Suprapubic skin (tissue), 4 donors: ENCODE measurements around the gene LAIR2.

ENCODE experiments used
- EP300 ChIP-seq: sonication (generic); formaldehyde crosslinking; IDR thresholded peaks from one replicate; pipeline ENCODE4 v1.6.1; 2017; ENCODE audit warnings: antibody characterized with exemption
- POLR2A ChIP-seq, 2 donors: fragments of 450-650 bp; IDR thresholded peaks; one replicate each; pipeline ENCODE4 v1.6.1; 2017; ENCODE audit warnings: antibody characterized with exemption in 2 of 2, mild to moderate bottlenecking in 2 of 2, moderate library complexity in 2 of 2
- POLR2AphosphoS5 ChIP-seq, 3 donors: sonication (generic); formaldehyde crosslinking; IDR thresholded peaks; one replicate each; pipeline ENCODE4 v1.6.1; 2017; ENCODE audit warnings: antibody characterized with exemption in 3 of 3
- TF ChIP-seq, protein P1 (sequence below), 2 donors: fragments of 200-600 bp in 1 of 2; fragments of 450-650 bp in 1 of 2; sonication (generic) in 1 of 2; IDR thresholded peaks; one replicate each; pipeline ENCODE4 v1.5.1; 2016 to 2019; ENCODE audit warnings: antibody characterized with exemption in 2 of 2, mild to moderate bottlenecking in 1 of 2, moderate library complexity in 1 of 2

DNA sequence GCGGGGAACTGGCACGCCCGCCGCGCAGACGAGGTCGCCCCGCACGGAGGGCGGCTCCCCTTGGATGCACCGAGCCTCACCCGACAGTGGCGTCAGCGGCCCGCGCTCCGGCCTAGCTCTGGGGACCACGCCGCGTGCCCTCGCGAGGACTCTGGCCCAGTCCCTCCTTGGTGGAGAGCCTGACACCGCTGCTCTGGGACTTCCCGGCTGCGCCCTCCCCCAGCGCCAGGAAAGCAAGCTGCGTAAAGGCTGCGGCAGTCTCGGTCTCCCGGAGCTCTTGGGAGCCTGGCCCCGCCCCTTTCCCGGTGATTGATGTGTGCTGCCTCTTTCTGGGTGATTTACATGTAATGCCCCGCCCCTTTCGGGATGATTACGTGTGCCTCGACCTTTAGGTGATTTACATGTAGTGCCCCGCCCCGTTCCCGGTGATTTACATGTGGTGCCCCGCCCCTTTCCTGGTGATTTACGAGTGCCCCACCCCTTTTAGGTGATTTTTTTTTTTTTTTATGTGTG, 39.0 kb upstream of the LAIR2 start, which contains the start of gene LENG9:
- TF ChIP-seq, protein P1, sequence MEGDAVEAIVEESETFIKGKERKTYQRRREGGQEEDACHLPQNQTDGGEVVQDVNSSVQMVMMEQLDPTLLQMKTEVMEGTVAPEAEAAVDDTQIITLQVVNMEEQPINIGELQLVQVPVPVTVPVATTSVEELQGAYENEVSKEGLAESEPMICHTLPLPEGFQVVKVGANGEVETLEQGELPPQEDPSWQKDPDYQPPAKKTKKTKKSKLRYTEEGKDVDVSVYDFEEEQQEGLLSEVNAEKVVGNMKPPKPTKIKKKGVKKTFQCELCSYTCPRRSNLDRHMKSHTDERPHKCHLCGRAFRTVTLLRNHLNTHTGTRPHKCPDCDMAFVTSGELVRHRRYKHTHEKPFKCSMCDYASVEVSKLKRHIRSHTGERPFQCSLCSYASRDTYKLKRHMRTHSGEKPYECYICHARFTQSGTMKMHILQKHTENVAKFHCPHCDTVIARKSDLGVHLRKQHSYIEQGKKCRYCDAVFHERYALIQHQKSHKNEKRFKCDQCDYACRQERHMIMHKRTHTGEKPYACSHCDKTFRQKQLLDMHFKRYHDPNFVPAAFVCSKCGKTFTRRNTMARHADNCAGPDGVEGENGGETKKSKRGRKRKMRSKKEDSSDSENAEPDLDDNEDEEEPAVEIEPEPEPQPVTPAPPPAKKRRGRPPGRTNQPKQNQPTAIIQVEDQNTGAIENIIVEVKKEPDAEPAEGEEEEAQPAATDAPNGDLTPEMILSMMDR (IDR thresholded peaks at IDR 0.05) = no peak
- TF ChIP-seq POLR2A (IDR thresholded peaks at IDR 0.05) (peak; percentile 44 to 79), POLR2AphosphoS5 (IDR thresholded peaks at IDR 0.05) (peak; percentile 29 to 80 (median 78)), EP300 (no peak)
